HG03108 (cell line): Measurements from ENCODE around the gene ARMC9.
"Not testable (repeated sequence)": the region's sequence is repeated elsewhere in the genome, so short reads cannot be mapped to it uniquely, and the experiment has no call there.

Source experiments
- ATAC-seq: cut with Tn5 transposase; IDR thresholded peaks from one replicate; pipeline ENCODE4 v1.9.1; 2021; ENCODE audit warnings: moderate library complexity; ENCODE audit not compliant: unreplicated experiment

ARMC9 gene

DNA sequence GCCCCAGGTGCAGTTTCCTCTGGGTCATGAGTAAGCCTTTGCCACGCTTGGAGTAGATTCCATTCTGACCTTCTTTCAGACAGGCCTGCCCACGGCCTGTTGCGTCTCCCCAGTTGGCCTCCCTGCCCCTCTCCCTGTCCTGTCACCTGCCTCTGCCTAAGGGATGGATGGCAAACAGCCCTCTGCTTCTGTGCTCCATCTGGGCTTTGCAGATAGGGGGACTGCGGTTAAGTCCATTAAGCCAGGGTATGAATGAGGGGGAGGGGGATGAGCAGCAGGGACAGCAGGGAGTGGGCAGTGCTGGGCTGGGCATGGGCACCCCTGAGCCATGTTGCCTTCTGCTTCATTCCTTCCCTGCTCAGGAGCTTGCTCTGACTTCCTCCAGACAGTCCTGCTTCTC lies 159.5 kb downstream of the ARMC9 start:
- no peak for ATAC-seq

DNA sequence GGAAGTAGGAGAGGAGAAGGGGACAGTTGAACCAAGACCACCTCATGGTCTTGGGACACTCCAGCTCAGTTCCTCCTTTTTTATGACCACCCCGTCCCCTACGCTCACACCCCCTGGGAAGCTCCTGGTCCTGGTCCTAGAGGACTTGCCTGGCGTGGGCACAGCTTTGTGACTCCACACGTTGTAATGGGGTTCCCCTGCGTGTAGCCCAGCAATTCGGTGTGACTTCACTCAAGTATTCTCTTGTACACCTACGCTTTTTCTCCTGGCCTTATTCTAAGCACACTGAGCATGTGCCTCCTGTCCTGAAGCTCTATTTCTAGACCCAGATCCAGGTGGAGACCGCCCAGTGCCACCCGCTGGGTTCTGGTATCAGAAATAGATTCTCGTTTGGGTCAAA lies 161.0 kb downstream of the ARMC9 start:
- ATAC-seq = no peak

DNA sequence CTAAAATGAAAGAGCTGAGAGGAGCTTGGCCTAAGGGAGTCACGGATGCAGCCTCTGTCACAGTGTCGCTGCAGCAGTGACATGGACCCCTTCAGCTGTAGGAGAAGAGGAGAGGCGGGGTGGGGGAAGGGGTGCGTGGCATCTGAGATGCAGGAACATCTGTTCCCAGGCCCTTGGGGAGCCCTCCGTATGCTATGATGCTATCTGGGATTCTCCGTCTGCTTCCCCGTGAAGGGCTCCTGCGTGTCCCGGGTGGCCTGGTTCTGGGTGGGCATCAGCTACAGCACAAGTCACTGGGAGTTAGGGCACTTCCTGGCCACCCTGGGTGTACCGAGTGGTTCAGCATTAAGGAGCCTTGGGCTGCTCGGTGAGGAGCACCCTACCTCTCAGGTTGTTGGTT lies 161.5 kb downstream of the ARMC9 start:
- no peak for ATAC-seq

DNA sequence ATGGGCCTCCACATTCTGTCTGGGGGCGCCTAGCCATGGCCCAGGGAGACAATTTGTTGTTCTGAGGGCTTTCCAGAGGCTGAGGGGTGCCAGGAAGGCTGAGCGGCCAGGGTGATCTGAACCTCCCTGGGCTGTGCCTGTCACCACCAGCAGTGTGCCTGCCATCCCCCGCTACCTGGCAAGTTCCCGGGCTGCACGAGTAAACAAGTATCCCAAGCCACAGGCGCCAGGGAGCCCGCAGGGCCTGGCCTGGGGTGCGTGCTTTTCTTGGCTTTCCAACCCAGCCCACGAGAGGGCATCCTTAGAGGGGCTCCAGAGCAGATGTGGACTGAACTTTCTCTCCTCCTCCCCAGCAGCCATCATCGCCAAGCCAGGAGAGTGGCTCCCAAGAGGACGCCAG lies 162.0 kb downstream of the ARMC9 start:
- no peak for ATAC-seq

DNA sequence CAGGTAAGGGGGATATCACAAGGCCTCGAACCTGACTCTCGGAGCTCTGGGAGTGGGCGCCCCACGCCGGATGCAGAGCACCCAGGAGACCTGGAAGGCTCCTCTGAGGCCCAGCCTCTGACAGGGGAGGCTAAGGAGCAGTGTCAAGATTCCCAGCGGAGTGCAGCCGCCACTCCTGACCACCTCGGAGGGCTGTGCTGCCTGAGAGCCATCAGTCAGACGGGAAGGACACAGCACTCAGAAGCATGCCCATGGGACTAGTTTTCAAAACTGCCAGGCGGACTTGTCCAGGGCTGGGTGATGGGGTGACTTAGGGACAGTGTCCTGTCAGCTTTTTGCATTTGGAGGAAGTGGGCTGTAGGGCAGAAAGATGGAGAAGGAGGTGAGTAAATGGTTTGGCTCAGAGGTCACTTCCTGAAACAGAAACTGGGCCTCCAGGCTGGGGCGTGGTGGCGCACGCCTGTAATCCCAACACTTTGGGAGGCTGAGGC lies 162.5 kb downstream of the ARMC9 start:
- ATAC-seq = no peak

DNA sequence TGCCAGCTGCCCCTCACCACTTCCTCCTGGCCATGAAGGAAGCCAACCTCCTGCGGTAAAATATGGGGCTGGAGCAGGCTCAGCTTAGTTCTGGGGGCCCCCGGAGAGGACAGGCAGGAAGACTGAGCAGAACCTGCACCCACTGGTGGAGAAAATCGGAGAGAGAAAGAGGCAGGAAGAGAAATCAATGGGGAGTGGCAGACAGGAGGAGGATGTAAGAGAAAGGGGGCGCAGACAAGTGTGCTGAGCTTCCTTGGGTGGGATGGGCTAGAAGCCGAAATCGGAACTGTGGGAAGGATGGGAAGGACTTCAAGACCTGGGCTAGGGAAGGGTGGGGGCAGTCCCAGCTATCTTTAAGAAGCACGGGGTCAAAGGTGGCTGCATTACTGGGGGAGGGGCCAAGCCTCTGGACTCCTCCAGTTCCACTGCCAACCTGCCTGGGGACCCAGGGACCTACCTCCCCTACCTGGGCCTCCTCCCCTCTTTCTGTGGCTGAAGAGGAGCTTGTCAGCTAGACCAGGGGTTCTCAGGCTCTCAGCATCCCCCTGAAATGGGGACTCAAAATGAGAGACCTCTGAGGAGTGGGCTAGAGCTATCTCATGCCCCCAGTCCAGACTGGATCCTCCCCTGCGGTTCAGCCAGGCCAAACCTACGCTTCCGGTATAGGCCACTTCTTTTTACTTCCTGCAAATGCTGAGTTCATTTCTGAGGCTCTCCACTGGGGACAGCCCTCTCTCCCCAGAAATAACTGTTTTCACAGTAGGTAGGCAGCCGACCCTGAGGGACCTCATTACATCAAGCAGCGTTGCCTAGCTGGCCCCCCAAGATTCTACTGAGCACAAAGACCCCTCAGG lies 163.5 kb downstream of the ARMC9 start:
- ATAC-seq = peak; percentile 96

DNA sequence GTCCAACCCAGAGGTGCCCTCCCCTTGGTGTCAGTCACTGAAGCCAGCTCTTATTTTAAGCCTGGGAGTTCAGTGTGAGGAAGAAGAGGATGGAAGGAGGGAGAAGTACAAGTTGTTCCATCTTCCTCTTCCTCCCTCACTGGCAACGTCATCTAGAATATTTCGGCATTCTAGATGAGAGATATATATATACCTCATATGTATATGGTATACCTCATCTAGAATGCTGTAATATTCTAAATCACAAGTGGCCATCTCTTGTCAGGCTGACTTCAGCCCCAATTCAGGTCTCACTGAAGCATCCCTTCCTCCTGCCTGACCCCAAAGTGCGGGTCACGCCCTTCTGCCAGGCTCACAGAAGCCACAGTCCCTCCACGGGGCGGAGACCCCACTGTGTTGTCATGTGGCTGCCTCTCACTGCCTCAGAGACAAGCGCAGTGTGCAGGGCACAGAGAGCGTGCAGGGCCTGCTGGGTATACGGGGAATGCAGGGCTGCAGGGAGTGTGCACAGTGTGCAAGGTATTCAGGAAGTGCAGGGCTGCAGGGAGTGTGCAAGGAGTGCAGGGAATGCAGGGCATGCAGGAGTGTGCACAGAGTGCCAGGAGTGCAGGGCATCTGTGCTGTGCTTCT lies 164.2 kb downstream of the ARMC9 start:
- no peak for ATAC-seq

DNA sequence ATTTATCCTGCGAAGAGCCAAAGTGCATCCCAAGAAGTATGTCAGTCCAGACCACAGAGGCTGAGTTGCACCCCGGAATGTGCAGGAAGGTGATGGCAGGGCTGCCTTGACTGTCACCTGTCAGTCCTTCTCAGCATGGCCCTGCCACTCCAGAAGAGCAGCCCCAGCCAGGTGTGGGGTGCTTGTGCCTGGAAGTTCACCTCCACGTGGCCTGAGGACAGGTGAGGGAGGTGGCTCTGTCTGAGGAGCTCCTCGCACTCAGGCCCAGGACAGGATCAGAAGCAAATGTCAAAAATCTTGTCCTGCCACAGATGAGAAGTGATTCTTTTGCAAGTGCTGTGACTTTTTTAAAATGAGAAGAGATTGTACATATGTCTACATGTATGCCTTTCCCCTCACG lies 165.6 kb downstream of the ARMC9 start:
- no peak for ATAC-seq

DNA sequence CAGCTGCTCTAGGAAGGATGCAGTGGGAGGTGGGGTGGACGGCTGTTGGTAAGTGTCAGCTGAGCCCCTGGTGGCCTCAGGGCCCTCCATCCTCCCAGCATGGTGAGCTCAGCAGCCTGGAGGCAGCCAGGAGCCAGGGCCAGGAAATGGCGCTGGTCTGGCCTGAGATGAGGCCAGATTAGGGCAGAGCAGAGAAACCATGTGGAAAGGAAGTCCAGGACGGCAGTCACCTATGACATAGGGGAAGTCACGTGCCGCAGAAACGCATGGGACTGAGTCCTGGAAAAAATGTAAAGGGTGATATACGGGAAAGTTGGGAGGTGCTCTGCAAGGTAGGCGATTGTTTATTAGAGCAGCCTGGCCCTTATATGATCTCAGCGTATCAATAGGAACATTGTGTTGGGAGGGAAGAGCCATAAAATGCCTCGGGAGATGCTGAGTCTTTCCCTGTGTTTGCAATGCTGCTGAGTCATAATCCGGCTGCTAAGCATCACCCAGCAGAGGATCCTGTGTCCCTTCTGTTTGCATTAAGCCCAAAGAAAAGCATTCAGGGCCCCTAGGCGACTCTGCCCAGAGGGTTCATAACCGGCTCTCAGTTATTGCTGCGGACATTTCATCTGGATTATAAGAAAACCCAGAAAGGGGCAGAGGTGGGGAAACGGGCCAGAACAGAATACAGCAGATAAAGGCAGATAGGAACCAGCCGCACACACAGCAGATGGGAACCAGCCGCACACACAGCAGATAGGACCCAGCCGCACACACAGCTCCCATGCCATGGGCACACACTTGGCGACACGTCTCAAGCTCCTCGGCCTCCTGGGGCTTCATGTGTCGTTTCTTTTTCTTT lies 166.8 kb downstream of the ARMC9 start:
- no peak for ATAC-seq

DNA sequence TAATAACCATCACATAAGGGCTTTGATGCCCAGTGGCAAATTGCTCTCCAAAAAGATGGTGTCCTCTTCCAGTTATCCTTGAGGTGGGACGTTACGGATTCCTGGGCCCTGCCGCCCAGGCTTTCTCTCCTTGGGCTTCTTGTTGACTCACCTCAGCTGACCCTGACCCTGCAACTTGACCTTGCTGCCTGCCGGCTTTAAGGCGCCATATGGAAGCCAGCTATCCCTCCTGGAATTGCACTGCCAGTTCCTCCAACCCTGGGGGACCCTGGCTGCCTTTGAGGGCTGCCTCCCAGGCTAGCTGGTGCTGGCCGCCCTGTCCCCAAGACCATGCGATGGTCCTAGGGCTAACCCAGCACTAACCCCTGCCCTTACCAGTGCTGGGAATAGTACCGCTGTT lies 168.7 kb downstream of the ARMC9 start:
- ATAC-seq = no peak

DNA sequence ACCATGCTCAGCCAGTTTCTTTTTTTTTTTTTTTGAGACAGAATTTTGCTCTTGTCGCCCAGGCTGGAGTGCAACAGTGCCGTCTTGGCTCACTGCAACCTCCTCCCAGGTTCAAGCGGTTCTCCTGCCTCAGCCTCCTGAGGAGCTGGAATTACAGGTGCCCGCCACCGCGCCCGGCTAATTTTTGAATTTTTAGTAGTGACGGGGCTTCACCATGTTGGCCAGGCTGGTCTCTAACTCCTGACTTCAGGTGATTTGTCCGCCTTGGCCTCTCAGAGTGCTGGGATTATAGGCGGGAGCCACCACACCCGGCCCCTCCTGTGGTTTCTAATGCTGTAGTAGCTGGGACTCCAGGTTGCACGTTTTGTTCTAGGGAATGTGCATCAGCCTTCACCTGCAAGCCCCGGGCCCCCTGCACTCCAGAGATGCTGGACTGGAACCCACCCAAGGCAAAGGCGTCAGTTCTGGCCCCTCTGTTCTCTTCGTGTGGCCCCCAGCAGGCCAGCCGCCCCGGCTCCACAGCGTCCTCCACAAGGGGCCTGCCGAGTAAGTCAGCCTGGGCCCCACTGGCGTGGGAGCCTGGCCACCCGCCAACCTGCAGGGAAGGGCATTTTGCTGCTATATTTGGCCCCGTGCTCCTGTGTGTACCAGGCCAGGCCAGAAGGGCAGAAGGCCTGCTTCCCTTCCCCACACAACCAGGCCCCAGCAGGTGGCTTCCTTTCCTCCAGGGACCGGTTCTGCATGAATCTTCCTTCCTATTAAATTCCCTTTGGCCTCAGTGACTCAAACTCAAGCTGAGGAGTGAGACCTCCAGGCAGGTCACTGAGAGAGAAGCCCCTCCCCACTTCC lies 171.4 kb downstream of the ARMC9 start:
- ATAC-seq = no peak

DNA sequence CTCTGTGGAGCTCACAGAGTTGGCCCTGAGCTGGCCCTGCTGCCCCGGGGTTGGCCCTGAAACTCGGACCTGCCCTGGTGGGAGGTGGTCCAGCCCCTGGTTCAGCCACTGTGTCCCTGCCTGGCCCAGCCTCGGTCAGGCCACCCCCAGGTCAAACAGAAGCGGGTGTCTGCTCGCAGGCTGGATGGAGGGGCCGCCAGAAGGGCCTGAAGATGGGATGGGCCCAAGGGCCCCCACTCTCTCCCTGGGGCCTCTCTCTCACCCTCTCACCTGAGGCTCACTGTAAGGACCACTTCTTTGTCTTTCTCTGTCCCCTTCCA lies 172.0 kb downstream of the ARMC9 start:
- no peak for ATAC-seq

DNA sequence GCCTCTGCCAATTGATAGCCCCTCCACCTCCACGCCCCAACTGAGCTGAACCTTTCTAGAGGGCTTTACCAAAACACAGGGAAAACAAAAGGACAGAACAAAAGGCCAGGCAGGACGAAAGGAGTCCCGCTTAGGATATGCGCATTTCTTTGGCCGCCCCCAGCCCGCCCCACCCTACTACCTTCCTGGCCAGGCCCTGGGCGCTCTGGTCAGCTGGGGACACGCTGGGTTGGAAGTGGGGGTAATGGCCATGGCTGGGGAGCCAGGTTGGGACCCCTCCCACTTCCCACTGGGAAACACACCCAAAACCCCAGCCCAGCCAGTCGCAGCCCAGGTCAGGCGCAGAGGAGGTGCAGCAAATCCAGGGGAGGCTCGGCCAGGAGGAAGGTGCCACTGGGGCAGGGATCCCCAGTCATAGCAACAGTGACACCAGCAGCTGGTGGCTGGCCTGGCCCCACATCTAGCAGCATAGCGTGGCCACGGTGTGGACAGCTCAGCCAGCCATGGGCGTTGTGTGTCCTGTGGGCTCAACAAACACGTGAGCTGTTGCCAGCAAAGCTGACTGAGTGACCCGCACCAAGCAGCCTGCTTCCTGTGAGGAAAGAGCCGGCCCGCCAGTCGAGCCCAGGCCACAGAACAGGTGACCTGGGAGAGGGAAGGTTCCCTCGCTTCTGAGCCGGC lies 172.5 kb downstream of the ARMC9 start:
- no peak for ATAC-seq

DNA sequence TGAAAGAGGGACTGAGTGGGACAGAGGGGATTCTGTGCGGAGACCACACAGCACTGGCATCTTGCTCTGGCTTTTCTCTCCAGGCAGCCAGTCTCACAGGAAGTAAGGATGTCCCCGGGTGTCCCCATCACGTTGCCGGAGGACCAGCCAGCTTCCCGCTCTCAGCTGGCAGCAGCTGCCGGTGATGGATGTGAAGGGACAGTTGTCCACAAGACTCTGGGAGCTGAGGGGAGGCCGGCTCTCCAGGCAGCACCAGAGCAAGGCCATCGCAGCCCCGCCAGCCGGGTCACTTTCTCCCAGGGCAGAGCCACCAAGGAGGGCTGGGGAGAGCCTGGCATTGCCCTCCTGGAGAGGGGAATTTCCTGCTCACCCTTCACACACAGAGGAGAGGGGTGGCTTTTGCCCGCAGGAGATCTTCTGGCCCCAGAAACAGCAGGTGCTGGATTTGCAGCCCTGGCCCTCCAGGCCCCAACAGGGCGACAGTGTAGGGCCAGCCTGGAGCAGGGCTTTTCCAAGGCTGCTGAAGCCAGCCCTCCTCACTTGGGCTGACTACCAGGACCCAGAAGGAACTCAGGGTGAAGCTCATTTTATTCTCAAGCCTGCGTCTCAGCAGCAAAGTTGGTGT lies 173.1 kb downstream of the ARMC9 start:
- no peak for ATAC-seq

DNA sequence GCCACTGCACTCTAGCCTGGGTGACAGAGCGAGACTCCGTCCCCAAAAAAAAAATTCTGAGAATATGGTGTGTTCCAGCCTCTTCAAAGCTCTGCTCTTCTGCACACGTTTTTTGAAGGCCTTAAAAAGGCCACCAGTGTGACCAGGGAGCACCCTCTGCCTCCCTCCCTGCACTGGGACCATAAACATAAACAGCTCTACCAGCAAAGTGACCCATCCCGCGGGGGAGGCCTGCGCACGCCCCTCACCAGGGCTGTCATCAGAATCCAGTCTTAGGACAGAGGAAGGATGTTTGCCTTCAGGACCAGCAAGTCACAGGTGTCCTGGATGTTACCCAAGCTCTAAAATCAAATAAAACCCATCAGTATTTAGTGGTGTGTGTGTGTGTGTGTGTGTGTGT lies 173.9 kb downstream of the ARMC9 start:
- ATAC-seq = no peak

DNA sequence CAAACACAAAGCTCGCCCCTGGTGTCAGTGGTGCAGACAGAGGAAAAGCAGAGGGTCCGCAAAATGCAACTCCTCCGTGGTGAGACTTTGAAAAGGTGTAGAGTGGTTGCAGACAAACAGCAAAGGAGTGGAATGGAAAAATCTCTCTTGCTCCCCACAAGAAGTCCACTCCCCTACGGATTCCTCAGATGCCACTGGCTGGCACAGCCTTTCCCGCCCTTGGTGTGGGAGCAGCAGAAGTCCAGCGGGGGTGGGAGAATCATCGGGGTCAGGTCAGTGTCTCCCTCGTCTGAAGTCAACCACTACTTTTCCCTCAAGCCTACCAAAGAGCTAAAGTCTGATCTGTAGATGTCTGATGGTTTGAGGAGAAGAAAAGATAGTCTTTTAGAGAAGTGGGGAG lies 174.8 kb downstream of the ARMC9 start:
- no peak for ATAC-seq

DNA sequence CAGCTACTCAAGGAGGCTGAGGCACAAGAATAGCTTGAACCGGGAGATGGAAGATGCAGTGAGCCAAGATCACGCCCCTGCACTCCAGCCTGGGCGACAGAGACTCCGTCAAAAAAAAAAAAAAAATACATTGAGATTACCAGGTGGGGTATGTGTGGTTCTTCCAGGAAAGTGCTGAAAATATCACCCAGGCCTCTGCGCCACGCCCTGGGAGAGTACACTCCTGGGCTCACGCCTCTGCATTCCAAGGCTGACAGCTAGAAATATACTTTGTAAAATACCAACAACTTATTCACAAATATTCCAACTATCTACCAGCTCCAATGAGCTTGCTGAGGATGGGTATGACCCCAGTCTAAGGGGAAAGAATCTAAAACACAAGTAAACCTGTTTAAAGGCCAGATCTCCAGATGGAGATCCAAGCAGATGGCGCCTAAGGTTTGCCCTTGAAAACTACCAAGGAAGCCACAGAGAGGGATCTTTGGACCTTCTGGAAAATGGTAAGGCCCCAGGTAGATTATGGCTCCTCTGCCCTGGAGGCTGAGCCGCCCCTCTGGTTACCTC lies 175.4 kb downstream of the ARMC9 start:
- no peak for ATAC-seq

DNA sequence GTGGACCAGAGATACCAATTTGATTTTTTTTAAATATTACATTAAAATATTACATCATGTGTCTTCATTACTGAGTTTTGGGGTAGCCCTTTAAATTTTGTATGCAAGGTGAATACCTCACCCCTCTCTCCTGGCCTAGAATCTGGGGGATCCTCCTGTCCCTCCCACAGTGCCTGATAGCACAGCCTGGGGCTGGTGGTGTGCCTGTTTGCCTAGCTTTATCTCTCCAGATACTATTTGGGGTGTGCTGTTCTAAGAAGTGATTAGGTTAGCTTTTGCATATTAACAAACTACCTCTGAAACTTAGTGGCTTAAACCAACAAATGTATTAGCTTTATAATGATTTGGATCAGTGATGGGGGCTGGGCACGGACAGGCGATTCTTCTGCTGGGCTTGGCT lies 176.3 kb downstream of the ARMC9 start:
- ATAC-seq = no peak

DNA sequence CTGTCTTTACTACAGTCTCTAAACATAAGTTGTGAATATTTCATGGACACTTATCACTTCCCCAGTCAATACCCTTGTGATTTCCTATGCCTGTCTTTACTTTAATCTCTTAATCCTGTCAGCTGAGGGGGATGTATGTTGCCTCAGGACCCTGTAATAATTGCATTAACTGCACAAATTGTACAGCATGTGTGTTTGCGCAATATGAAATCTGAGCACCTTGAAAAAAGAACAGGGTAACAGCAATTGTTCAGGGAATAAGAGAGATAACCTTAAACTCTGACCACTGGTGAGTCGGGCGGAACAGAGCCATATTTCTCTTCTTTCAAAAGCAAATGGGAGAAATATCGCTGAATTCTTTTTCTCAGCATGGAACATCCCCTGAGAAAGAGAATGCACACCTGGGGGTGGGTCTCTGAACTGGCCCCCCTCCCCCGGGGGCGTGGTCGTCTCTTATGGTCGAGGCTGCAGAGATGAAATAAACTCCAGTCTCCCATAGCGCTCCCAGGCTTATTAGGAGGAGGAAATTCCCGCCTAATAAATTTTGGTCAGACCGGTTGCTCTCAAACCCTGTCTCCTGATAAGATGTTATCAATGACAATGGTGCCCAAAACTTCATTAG lies 177.7 kb downstream of the ARMC9 start:
- ATAC-seq = not testable (repeated sequence)
